Jurkat, Clone E6-1 (cell line): ENCODE results near the gene CABLES2. TPM values are rescaled to one million over a fixed set of nuclear protein-coding genes. Genes with fewer than 3 reads are reported as not detected.
A peak's percentile ranks its signal among the peaks of the same experiment; 100 is the strongest.

Source experiments
- DNase-seq: peaks from one replicate; pipeline ENCODE4 v3.0.0-alpha.2; 2011; ENCODE audit warnings: low read depth, low spot score
- H3K4me3 ChIP-seq: 2 replicates; pipeline ENCODE4 v1.5.1; 2011; ENCODE audit warnings: mild to moderate bottlenecking, low read length, control low read depth, moderate library complexity
- polyA plus RNA-seq: library from polyadenylated mRNA; unstranded; fragments of >200 nt; gene quantifications from one replicate; pipeline ENCODE4 v1.2.1, GENCODE V29; 2012; ENCODE audit warnings: missing spikeins; ENCODE audit not compliant: insufficient read length, insufficient read depth

The CABLES2 gene, protein sequence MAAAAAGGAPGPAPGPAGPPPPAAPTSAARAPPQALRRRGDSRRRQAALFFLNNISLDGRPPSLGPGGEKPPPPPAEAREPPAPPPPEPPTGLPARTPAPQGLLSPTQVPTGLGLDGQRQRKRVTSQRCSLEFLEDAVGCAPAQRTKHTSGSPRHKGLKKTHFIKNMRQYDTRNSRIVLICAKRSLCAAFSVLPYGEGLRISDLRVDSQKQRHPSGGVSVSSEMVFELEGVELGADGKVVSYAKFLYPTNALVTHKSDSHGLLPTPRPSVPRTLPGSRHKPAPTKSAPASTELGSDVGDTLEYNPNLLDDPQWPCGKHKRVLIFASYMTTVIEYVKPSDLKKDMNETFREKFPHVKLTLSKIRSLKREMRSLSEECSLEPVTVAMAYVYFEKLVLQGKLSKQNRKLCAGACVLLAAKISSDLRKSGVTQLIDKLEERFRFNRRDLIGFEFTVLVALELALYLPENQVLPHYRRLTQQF
- polyA plus RNA-seq = 17.4 TPM

GRCh38 chr20:62407221-62407992 lies at the start of gene CABLES2:
Gene CABLES2 (minus strand): TSS chr20:62407285. CDS start chr20:62407276, 9 bp downstream.
- DNase-seq = peak; percentile 87
- peak within 1 kb of the TSS; percentile 77 for H3K4me3 ChIP-seq

DNA sequence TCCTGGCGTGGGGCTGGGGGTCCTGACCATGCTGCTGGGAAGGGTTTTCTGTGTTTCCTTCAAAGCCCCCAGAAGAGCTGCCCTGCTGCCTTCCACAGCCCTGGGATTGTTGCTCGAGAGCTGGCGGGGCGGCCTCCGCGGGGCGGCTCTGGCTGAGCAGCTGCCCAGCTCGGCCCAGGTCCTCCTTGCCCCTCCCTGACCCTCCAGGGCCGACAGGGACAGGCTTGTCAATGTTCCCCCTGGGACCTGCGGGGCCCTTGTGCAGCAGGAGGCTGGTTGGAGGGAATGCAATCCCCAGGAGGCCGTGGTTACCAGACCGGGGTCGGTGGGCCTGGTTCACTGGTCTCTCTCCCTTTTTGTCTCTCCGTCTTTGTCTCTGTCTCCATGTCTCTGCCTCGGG lies 48.8 kb upstream of the CABLES2 start:
- no peak overlapping the region for H3K4me3 ChIP-seq
- DNase-seq = no peak

DNA sequence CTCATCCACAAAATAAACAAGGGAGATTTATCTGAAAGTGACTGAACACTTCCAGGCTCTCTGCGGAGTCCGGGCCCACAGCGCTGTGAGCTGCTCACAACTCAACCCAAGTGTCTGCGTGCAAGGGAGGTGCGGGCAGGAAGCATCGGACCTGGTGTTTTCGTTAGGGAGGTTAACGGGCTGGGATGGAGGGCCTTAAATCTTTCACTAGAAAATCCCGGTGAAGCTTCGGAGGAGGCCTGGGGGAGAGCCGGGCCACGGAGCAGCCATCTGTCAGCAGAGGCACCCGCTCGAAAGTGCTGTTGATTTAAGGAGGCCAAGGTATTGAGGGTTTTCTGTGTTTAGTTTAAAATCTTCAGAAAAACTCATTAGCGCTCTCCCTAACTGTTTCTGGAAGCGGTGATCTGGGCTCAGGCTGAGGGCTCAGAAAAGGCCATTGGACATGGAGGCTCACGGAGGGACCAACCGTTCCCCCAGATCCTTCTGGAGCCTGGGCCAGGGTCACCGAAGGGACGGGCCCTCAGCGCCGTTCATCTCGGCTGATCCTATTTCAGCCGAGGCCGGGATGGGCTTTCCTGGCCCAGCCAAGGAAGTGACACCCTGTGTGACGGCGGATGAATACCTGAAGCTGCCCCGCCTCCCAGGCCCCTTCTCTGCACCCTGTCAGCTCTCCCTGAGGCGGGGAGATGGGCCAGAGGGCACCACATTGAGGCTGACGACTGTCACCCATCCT lies 48.0 kb upstream of the CABLES2 start:
- no peak overlapping the region for H3K4me3 ChIP-seq
- no peak for DNase-seq

DNA sequence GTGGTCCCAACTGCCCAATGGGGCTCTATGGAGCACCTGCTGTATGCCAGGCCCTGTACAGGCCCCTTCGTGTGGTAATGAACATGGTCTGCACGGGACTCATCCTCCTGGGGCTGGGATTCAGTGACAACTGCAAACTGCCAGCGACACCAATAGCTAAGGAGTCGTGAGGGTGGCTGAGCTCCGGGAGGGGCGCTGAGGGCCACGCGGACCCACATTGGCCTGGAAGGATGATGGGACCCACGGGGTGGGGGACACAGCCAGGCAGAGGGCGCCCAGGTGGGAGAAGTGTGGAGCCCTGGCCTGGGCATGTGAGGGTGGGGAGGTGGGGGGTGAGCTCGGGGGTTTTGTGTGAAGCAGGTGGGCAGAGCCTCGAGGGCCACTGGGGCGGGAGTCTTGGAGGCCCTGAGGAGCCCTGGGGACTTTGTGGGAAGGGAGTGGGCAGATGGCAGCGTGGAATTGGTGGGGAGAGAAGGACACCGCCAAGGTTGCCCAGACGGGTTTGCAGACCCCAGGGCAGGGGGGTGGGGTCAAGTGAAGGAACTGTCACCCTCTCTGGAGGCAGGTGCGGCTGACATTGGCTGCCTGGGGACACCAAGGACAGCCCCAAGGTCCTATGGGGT lies 46.2 kb upstream of the CABLES2 start:
- DNase-seq = no peak
- H3K4me3 ChIP-seq = no peak overlapping the region

- DNase-seq = no peak
- no peak overlapping the region for H3K4me3 ChIP-seq
Measured at GRCh38 chr20:62452475-62453095, 45.5 kb upstream of the CABLES2 start.

GRCh38 chr20:62451970-62452369 lies 44.9 kb upstream of the CABLES2 start:
- DNase-seq = no peak
- H3K4me3 ChIP-seq = no peak overlapping the region

GRCh38 chr20:62451156-62451767 lies 44.2 kb upstream of the CABLES2 start:
- no peak for DNase-seq
- H3K4me3 ChIP-seq = no peak overlapping the region

- no peak overlapping the region for H3K4me3 ChIP-seq
- DNase-seq = no peak
Measured at GRCh38 chr20:62449951-62450691, 43.0 kb upstream of the CABLES2 start.

DNA sequence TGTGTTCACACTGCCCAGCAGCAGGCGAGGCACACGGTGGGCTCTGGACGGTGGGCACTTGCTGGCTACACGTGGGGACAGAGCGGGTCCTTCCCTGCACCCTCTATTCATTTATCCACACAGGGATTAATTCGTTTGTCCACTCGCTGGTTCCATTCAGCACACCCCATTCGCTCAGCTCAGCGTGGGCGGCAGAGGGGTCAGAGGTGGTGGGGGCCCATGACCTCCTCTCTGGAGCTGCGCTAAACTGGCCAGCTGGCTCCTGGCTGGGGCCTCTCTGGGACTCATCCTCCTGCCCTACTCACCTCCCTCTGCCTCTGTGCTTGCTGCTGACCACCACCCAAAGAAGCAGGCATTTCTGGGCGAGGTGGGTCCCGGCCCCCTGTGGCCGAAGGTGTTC lies 41.7 kb upstream of the CABLES2 start:
- no peak for DNase-seq
- no peak overlapping the region for H3K4me3 ChIP-seq

GRCh38 chr20:62448038-62448437 lies 41.0 kb upstream of the CABLES2 start:
- no peak for DNase-seq
- no peak overlapping the region for H3K4me3 ChIP-seq

- DNase-seq = no peak
- no peak overlapping the region for H3K4me3 ChIP-seq
Measured at GRCh38 chr20:62446888-62447869, 40.1 kb upstream of the CABLES2 start.

- no peak for DNase-seq
Measured at GRCh38 chr20:62446481-62446880, 39.4 kb upstream of the CABLES2 start.

GRCh38 chr20:62445553-62446340 lies 38.7 kb upstream of the CABLES2 start:
- no peak overlapping the region for H3K4me3 ChIP-seq
- no peak for DNase-seq

More at GRCh38 chr20:62446481-62446880, 39.4 kb upstream of the CABLES2 start:
- no peak overlapping the region for H3K4me3 ChIP-seq

GRCh38 chr20:62444286-62444685 lies 37.2 kb upstream of the CABLES2 start:
- no peak for DNase-seq
- H3K4me3 ChIP-seq = no peak overlapping the region

GRCh38 chr20:62441987-62442539 lies 35.0 kb upstream of the CABLES2 start:
- no peak for DNase-seq
- no peak overlapping the region for H3K4me3 ChIP-seq
